WERI-Rb-1 (cell line): ENCODE results near the gene FAM20C.
"Not testable (repeated sequence)": the region's sequence is repeated elsewhere in the genome, so short reads cannot be mapped to it uniquely, and the experiment has no call there.

ENCODE experiments used
- DNase-seq: peaks from one replicate; pipeline ENCODE4 v3.0.0-alpha.2; 2020
- H3K27ac ChIP-seq: fragments of 250-450 bp; sonication (Bioruptor Pico); 2 replicates; pipeline ENCODE4 v1.5.1; 2020; ENCODE audit warnings: mild to moderate bottlenecking, moderate library complexity
- H3K27me3 ChIP-seq: fragments of 250-450 bp; sonication (Bioruptor Pico); 2 replicates; pipeline ENCODE4 v1.5.1; 2021; ENCODE audit warnings: mild to moderate bottlenecking, low read depth, moderate library complexity; ENCODE audit not compliant: insufficient read depth, severe bottlenecking
- H3K36me3 ChIP-seq: fragments of 250-450 bp; sonication (Bioruptor Pico); 2 replicates; pipeline ENCODE4 v1.5.1; 2020; ENCODE audit warnings: mild to moderate bottlenecking, moderate library complexity
- H3K4me3 ChIP-seq: 2 replicates; pipeline ENCODE4 v1.5.1; 2011; ENCODE audit warnings: low read depth, mild to moderate bottlenecking, control low read depth, low read length
- H3K9me3 ChIP-seq: fragments of 250-450 bp; sonication (Bioruptor Pico); 2 replicates; pipeline ENCODE4 v1.5.1; 2021; ENCODE audit warnings: mild to moderate bottlenecking, moderate library complexity; ENCODE audit not compliant: severe bottlenecking
- CTCF ChIP-seq: IDR thresholded peaks from 2 replicates; pipeline ENCODE4 v1.5.1; 2011; ENCODE audit warnings: low read depth, mild to moderate bottlenecking, control low read depth, inconsistent platforms, low read length

FAM20C gene

GRCh38 chr7:293681-294439 lies 101.5 kb downstream of the FAM20C start:
- DNase-seq: no peak

GRCh38 chr7:294440-295154 lies 102.2 kb downstream of the FAM20C start:
- H3K27ac ChIP-seq: no peak overlapping the region
- DNase-seq: no peak
- H3K4me3 ChIP-seq: no peak overlapping the region
- peaks cover 4% of the 10 kb centered on the region for H3K9me3 ChIP-seq
- peaks cover 44% of the 10 kb centered on the region for H3K27me3 ChIP-seq
- no peak for TF ChIP-seq CTCF
- no peaks in the 10 kb centered on the region for H3K36me3 ChIP-seq

More at GRCh38 chr7:293681-294439, 101.5 kb downstream of the FAM20C start:
- Histone ChIP-seq H3K9me3 (peaks cover 10% of the 10 kb centered on the region), H3K27ac (no peak overlapping the region), H3K27me3 (peaks cover 52% of the 10 kb centered on the region), H3K4me3 (no peak overlapping the region), H3K36me3 (no peaks in the 10 kb centered on the region)
- TF ChIP-seq CTCF: no peak

- no peak for DNase-seq
- Histone ChIP-seq H3K4me3 (no peak overlapping the region), H3K9me3 (no peaks in the 10 kb centered on the region), H3K27ac (no peak overlapping the region), H3K27me3 (peaks cover 36% of the 10 kb centered on the region), H3K36me3 (no peaks in the 10 kb centered on the region)
- TF ChIP-seq CTCF: no peak
These were observed 103.1 kb downstream of the FAM20C start for GRCh38 chr7:295155-296154.

- Histone ChIP-seq H3K27me3 (peaks cover 27% of the 10 kb centered on the region), H3K9me3 (no peaks in the 10 kb centered on the region), H3K36me3 (no peaks in the 10 kb centered on the region), H3K4me3 (no peak overlapping the region), H3K27ac (no peak overlapping the region)
- no peak for TF ChIP-seq CTCF
- no peak for DNase-seq
These were observed 104.1 kb downstream of the FAM20C start for GRCh38 chr7:296373-296945.

- not testable (repeated sequence) for H3K4me3 ChIP-seq, H3K36me3 ChIP-seq, H3K27ac ChIP-seq, DNase-seq, H3K9me3 ChIP-seq
- H3K27me3 ChIP-seq: peaks cover 21% of the 10 kb centered on the region
These were observed 104.8 kb downstream of the FAM20C start for GRCh38 chr7:297141-297540.
